GM12874 (cell line): ENCODE measurements around the gene HADH.

Source experiments
- CTCF ChIP-seq: IDR thresholded peaks from 2 replicates; pipeline ENCODE4 v1.5.1; 2011; ENCODE audit warnings: low read depth, mild to moderate bottlenecking, control low read depth, low read length, moderate library complexity; ENCODE audit not compliant: insufficient read depth

Gene HADH

GRCh38 chr4:107989162-107989536 is 540 bp upstream of the HADH start:
- no peak for TF ChIP-seq CTCF

GRCh38 chr4:107991945-107992630 is 2.4 kb downstream of the HADH start:
- no peak for TF ChIP-seq CTCF

- TF ChIP-seq CTCF, result no peak
Measured at GRCh38 chr4:107993969-107994368, 4.3 kb downstream of the HADH start.

- TF ChIP-seq CTCF, result no peak
Measured at GRCh38 chr4:107994894-107995293, 5.2 kb downstream of the HADH start.

GRCh38 chr4:107996949-107997788 is 7.5 kb downstream of the HADH start:
- no peak for TF ChIP-seq CTCF

- no peak for TF ChIP-seq CTCF
Measured at GRCh38 chr4:107997794-107998193, 8.1 kb downstream of the HADH start.

GRCh38 chr4:107999932-108000539 is 10.3 kb downstream of the HADH start:
- no peak for TF ChIP-seq CTCF
